Stimulated activated CD8-positive, alpha-beta memory T cell treated with anti-CD3 and anti-CD28 coated beads, Interleukin-7, amount 100 ng/mL, for 4 hours (primary cell): ENCODE data around the gene A3GALT2.

Experiments
- DNase-seq, 2 donors: peaks; one replicate each; pipeline ENCODE4 v3.0.0-alpha.2; 2020; ENCODE audit warnings: low read depth in 2 of 2

The A3GALT2 gene

DNA sequence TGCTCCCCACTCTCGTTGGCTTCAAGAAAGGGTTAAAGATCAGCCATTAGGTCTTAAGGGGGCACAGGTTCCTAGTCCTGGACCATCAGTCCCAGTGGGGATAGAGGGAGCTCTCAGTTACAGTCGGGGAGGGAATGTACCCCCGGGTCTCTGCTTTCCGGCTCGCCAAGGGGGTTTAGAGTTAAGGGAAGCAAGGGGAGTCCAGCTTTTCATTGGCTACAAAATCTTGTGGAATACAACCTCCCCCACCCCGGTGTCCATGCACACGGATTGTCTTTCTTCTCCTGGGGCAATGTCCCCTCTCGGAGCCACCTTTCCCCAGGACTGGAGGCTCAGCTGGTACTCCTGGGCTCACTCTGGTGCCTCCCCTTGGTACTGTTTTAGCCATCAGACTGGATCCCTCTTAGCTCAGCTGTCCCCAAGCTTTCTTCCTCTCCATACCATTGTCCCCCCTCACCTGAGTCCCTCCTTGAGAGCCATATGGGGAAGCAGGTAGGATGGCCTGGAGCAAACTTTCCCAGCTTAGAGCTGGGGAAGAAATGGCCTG, at the start of gene A3GALT2:
Gene A3GALT2 (minus strand): TSS at position 480 of the 547 bp plus-strand sequence. CDS start 0 bp downstream, at position 480.
- DNase-seq: no peak

DNA sequence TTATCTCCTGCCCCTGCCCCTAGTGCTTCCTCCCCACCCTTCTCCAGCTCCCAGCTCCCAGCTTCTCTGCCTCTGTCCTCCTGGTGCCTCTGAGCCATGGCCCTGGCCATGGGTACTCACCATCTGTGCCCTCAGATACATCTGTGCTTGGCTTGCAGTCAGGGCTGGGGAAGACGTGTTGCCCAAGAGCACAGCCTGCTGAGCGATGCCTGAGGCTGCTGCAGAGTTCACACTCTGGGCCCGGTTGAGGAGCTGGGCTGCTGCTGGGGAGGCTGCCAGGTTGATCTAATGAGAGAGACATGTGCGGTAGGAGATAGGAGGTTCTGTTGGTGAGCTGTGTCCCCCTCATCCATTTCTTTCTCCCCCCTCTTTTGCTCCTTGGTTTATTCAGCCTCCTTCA, 49.4 kb upstream of the A3GALT2 start:
- DNase-seq: no peak

DNA sequence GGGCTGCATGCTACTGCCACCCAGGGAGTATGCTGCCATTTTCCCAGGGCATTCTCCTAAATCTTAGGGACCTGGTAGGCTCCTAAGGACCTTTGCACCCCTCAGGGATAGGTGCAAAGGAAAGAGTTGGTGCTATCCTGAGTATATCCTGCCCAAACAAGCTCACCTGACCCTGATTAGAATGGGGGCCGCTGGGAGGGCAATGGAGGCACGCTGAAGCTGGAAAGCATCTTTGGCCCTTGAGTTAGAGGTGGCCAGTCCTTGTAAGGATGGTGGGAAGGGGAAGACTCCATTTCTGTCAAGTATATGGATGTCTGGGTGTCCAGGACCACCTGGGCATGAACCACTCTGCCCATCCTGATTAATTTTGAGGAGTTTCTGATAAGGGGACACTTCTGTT, 48.9 kb upstream of the A3GALT2 start:
- DNase-seq: no peak

DNA sequence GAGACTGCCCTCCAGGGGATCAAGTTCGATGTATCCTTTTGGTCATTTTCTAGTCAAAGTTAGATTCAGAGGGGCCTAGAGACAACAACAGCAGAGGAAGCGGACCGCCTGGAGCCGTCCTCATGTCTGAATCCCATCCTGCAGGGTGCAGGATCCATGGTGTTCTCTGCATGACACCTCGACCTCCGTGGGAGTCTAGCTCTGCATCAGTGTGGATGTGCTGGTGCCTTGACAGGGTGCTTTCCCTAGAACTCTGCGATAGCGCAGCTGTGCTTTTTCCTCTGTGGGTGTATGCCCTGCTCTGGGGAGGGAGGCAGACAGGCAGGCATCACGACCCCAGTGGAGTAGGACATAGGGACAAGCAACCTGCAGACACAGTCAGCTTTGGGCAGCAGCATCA, 48.2 kb upstream of the A3GALT2 start:
- no peak for DNase-seq

DNA sequence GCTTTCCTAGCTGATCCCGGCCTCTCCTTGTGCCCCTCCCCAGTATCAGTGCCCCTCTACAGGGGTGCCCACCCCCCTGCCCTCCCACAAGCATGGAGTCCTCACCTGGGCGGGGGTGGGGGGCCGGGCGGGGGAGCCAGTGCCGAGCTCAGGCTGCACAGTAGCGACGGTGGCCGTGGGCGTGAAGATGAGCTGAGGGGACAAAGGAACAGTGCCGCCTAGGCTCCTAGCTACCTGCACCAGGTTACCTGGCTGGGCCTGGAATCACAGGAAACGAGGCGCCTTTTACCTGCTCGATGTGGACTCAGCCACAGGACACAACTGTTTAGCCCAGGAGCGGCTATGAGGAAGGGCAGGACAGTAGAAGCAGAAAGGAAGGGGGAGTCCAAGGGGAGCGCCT, 47.5 kb upstream of the A3GALT2 start:
- no peak for DNase-seq

DNA sequence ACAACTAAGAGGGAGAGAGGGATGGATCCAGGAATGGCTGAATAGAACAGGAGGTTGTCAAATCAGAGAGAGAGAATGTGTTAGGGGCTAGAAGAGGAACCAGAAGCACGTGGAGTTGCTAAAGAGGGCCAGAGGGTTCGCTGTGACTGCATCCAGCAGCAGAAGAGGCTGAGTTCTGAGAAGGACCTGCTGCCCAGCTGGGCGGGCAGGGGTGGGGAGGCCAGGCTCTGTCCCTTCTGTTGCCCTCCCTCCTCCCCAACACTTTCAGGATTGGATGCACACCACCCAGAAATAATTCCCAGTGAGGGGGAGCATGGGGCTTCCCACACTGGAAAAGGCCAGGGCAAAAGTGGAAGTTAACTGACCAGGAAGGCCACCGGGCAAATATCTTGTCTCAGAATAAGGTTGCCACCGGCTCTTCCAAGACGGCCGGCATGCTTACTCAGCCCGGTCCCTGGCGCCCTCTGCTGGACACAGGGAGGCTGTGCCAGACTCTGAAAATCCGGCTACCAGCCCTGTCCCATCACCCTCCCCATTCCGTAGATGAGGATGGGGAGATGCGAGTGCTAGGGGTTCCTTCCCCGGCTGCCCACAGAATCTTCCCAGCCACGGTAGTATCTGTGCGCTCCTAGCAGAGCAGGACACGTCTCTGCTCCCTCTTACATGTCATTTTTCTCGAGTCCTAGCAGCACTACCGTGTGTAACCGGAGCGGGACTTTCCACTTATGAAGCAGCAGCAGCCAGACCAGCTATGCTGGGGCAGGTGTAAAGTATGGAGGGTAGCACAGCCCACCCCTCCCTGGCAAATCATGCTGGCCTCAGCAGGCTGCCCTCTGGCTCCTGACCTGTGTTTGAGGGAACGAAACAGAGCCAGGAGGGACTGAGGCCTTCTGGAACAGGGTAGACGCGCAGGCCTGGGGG, 46.8 kb upstream of the A3GALT2 start:
- peak; percentile 67 to 69 for DNase-seq

DNA sequence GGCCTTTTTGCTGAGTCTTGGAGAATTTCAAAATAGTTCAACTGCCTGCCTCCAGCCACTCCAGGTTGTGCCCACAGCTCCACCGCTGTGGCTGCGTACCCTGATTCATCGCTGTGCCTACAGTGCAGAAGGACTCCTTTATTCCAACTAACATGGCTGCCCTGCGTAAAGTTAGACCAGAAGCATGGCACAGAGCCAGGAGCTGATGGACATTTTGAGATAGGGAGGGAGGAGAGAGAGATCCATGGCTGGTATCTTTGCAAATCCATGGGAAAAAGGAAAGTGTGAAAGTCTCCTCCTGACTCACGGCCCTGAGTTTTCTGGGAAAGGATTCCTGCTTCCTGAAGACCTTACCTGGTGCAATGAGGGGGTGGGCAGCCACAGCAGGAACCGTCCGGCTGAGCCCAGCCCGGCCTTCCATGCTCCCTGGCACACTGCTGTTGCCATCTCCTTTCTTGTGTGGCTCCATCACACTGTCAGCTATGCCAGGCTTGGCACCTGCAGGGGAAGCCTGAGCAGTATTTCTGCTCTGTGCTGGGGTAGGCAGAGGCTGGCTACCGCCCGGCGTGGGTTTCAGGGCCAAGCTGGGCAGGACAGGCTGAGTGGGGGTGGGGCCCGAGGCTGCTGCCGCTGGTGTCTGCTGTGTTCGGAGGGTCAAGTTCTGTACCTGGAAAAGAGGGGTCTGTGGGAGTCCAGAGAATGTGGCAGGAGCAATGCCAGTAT, 46.0 kb upstream of the A3GALT2 start:
- DNase-seq: no peak

DNA sequence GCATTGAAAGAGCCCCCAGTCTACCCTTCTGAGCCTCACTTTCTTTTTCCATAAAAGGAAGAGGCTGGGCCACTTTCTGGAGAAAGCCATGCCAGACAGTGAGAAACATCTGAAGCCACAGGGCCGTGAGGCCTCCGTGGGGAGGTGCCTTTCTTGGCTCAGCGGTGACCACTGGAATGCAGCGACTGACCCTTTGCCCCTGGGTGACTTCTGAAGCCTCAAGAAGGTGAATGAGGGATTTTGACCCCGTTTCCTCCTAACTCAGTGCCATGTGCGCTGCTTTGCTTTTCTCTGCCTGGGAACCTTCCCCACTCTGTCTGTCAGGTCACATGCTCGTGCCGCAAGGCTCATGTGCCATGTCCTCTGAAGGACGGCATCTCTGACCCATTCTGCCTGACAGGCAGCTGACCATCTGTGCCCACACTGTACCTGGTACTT, 44.7 kb upstream of the A3GALT2 start:
- no peak for DNase-seq

DNA sequence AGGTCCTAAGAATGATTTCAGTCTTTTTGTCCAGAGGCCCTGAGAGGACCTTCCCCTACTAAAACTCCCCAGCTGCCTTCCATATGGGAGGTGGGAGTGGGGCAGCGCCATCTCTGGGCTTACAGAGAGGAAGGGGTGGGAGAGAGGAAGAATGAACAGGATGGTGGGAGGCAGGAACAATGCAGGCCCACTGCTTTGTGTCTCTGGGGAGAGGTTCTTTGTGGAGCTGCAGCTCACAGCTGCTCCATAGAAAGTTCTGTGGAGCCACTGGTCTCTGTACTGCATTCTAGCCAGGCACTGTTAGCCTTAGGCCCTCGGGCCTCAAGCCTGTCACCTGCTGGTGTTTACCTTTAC, 43.6 kb upstream of the A3GALT2 start:
- no peak for DNase-seq

DNA sequence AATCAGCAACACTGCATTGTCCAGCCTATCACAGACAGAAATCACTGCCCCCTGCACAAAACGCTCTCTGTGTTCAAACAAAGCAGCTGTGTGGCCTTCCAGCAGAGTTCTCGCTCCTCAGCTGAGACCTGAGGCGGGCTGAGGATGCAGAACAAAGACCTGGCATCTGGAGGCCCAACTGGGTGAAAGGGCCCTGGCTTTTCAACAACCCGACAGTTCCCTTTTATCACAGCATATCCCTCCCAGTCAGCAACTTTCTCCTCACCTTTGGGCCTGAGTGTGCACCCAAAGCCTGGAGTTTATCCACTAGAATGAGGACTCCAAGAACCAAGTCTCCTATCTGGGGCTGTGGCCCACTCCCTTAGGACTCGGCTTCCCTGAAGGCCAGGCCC, 42.6 kb upstream of the A3GALT2 start:
- no peak for DNase-seq

DNA sequence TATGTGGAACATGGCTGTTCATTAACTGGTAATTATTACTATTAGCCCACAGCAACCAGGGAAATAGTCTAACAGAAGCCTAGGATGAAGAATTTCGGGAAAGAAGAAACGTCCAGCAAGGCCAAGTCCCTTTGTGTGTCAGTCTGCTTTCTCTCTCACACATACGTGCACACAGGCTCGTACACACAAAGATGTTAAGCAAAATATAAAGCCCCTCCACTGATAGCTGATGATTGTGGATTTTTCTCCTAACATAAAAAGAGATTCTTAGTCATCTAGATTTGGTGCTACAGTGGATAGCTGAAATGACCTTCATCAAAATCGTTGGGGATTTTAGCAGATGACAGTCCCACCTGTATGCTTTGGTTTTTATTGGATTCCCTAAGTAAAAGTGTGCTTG, 42.1 kb upstream of the A3GALT2 start:
- no peak for DNase-seq

DNA sequence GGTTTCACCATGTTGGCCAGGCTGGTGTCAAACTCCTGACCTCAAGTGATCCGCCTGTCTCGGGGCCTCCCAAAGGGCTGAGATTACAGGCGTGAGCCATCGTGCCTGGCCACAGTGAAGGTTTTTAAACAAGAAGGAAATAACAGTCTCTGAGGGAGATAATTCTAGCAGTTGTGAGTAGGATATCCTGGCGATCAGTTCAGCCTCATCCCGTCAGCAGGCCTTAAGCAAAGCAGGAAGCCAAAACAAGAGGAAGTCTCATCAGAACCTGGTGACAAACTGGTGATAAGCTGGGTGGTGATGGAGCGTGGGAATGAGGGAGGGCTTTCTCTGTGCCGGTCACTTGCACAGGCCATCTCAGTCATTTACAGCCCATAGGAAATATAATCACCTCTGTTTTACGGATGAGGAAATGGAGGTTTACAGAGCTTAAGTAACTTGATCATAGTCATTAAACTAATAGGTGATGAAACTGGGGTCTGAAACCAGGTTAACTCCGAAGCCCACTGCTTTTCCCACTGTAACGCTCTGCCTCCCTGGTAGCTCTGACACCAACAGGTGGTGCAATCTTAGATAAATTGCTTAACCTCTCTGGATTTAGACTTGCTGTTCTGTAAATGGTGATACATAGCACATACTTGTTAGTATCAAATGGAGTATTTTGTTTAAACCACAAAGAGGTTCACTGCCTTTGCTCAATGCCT, 40.8 kb upstream of the A3GALT2 start:
- DNase-seq: no peak

DNA sequence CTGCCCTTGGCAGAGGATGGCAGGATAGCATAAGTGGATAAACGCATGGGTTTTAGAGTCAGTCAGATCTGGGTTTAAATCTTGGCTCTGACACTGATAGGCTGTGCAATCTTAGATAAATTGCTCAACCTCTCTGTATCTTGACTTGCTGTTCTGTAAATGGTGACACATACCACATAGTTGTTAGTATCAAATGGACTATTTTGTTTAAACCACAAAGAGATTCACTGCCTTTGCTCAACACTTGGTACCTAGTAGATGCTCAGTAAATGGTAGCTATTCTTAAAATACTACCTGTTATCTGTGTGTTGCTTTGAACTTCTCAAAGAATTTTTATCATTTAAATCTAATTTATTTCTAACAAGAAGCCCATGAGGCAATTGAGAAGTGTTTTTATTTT, 39.5 kb upstream of the A3GALT2 start:
- DNase-seq: no peak

DNA sequence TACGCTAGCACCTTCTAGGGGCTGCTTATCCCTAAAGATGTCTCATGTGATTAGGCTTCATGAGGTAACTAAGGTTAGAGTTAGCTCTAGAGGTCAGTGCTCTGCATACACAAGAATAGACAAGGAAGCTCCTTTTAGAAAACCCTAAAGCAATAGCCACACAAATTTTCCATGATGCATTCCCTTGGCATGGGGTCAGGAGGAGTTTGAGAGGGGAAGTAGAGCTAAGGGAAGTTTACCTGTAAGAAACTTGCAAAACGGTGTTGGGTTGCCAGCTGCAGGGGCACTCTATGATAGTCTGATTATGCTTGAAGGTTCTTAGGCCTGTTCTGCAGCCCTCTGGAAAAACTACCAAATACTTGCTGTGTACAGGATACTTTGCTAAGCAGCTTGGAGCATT, 39.0 kb upstream of the A3GALT2 start:
- no peak for DNase-seq

DNA sequence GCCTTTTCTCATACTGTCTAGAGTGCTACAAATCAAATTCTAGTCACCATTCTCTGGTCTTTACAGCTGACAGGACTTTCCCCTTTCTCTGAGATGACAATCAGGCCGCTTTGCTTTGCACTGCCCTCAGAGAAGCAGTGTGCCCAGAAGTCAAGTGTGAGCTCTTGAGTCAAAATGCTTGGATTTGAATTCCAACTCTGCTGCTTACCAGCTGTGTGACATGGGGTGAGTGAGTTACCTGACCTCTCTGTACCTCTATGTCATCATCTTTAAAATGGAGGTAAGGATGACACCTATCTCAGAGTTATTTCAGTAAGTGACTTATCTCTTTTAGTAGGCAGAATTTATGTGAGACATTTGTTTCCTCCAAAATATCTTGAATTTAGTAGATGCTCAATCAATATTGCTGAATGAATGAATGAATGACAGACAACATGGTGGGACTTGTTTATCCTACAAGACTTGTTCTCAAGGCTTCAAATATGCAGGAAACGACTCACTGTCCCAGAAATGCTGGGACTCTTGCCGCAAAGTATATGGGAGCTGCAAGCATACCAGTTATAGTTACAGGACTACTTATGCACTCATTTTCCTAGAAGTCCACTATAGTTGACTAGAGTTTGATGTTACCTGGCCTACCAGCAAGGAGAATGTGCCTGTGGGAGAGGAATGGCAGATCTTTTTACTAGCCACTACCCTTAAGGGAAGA, 38.1 kb upstream of the A3GALT2 start:
- DNase-seq: no peak

DNA sequence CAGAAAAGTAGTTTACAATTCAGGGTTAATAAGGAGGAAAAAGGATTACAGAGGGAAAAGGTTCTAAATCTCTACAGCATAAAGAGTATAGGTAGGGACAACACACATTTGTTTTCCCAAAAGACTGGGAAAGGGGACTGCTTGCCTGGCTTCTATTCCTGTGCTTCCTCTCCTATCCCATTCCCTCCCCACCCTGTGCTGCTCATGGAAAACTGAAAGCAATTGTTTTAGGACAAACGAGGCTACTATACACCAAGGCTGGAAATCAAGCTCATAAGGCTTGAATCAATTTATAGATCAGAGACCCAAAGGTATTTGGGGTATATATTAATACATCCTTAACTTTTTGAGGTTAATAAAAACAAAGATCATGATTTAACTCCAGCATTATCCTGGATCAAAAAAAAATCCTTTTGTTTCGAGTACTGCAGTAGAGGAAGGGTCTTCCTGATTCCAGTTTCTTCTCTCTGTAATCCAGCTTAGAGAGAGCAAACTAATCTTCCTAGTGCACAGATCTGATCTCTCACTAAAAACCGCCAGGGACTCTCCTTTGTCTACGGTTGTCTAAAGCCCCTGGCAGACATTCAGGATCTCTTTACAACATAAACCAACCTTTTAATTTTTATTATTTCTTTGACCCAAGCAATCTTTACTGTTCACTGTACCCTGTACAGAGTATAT, 37.4 kb upstream of the A3GALT2 start:
- no peak for DNase-seq

DNA sequence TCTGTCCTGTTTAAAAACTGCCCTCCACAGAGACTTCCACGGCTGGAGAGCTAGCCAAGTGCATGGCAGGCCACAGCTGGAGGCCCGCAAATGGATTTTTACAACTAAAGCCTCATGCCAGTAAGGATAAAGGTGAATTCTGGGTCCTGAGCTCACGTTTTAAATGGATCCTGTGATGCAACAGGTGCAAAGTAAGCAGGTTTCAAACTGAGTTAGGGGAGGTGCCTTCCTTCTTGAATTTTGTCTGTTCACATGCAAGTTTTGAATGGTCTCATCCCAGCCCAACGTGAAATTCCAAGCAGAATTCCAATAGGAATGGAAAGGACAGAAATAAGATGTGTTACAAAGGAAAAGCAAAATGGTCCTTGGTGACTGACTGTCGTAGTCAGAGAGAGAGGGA, 36.2 kb upstream of the A3GALT2 start:
- no peak for DNase-seq

DNA sequence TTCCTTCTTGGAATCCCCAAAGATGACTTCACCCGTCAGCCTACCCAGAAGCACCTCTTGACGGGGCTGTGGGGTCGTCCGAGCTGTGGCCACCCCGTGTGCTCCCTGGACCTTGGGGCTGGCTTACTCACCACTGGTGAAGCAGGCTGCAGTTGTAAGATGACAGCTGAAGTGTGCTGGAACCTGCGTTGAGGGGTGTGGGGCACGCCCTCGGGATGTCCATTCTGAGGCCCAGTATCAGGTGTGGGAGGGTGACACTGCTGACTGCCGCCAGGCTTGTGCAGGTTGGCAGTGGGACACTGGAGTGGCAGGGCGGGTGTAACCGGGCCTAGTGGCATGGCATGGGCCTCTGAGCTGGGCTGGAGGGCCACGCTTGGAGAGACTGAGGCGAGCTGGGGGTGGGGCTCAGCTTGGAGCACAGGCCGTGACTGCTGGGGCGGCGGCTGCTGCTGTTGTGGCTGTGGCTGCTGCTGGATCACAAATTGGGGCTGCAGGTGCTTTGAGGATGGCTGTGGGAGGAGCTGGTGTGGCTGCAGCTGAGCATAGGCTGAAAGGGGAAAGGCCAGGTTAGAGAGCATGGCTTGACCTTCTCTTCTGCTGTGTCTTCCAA, 33.9 kb upstream of the A3GALT2 start:
- DNase-seq: no peak

DNA sequence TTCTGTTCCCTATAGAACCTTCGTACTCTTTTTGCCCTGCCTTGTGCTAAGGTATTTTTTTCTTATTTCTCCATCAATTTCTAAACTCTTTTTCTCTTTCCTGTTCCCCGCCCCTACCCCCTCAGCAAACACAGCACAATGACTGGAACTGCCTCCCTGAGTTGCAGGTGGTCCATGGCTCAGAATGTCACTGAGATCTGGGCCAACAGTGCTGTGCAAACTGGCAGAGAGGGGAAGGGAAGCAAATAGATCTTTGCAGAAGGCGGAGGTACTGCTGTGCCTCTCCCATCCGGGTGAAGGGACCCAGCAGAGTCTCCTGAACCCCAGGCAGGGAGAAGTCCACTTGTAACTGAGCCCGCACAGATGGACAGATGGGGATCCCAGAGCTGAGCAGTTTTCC, 32.6 kb upstream of the A3GALT2 start:
- no peak for DNase-seq

DNA sequence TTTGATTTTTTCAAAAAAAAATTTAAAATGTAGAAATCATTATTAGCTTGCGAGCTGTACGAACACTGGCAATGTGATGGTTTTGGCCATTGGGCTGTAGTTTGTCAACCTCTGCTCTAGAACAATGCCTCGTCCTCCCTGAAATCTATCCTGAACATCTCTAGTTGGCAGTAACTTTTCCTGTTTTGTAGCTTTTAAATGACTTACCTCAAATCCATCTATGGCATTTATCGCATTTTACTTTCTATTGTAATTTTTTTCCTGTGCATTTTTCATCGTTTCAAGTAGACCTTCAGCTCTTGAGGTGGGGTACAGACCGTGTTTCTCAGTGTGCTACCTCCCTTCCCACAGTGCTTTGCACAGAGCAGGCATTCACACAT, 30.4 kb upstream of the A3GALT2 start:
- DNase-seq: no peak
